Measurements from ENCODE around the gene FYCO1.

FYCO1 gene

DNA sequence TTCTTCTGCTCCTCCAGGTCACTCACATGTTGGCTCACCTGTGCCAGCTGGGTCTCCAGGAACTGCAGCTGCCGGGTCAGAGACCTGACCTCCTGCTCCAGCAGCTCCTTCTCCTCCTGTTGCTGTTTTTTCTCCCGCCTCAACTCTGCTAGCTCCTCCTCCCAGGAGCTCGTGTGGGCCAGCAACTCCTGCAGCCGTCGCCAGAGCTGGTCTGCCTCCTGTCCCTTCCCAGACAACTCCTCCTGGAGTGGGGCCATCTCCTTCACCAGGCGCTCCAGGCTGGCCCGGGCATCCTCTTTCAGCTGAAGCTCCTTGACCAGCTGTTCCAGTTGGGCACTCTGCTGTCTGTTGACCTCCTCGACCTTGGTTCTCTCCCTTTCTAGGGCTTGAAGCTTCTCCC is 27.9 kb downstream of the FYCO1 start:
- H3K4me3 ChIP-seq (ENCODE audit: low read depth, low read length), result no peak overlapping the region
- H3K79me2 ChIP-seq, result no peaks in the 10 kb centered on the region
- H2AFZ ChIP-seq, result no peak overlapping the region
- H3K27me3 ChIP-seq (ENCODE audit: control insufficient read depth, insufficient read depth, low read length), result no peaks in the 10 kb centered on the region
- H3K4me2 ChIP-seq (ENCODE audit: low read length), result no peak overlapping the region
- H3K27ac ChIP-seq, result no peak overlapping the region
- no peak overlapping the region for H3K9ac ChIP-seq
- no peaks in the 10 kb centered on the region for H3K36me3 ChIP-seq (ENCODE audit: control insufficient read depth, insufficient read depth, low read length)
- no peaks in the 10 kb centered on the region for H3K4me1 ChIP-seq
- TF ChIP-seq, protein P1, sequence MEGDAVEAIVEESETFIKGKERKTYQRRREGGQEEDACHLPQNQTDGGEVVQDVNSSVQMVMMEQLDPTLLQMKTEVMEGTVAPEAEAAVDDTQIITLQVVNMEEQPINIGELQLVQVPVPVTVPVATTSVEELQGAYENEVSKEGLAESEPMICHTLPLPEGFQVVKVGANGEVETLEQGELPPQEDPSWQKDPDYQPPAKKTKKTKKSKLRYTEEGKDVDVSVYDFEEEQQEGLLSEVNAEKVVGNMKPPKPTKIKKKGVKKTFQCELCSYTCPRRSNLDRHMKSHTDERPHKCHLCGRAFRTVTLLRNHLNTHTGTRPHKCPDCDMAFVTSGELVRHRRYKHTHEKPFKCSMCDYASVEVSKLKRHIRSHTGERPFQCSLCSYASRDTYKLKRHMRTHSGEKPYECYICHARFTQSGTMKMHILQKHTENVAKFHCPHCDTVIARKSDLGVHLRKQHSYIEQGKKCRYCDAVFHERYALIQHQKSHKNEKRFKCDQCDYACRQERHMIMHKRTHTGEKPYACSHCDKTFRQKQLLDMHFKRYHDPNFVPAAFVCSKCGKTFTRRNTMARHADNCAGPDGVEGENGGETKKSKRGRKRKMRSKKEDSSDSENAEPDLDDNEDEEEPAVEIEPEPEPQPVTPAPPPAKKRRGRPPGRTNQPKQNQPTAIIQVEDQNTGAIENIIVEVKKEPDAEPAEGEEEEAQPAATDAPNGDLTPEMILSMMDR (IDR thresholded peaks at IDR 0.05), result no peak
- no peaks in the 10 kb centered on the region for H3K9me3 ChIP-seq (ENCODE audit: control insufficient read depth, low read length)

DNA sequence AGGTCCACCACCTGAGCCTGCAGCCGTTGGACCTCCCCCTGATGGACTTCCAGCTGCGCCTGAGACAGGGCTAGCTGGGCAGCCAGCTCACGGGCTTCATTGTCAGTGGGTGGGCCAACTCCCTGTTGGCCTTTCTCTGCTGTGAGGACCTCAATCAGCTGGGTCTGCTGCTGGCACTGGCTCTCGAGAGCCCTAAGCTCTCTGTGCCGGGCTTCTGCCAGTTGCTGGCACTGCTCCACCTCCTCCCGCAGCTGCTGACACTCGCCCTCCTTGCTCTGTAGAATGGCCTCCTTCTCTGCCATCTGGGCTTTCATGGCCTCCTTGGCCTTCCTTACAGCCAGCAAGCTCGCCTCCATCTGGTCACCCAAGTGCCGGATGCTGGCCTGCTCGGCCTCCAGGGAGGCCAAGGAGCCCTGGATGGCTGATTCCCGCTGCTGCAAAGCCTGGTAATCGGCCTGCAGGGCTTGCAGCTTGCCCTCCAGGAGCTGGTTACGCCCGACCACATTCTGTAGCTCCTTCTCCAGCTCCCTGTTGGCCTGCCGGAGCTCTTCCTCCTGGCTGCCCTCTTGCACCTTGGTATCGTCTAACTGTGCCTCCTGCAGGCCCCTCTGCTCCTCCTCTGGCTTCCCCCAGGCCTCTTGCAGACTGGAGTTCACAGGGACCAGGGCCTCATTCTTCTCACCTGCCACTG is 28.5 kb downstream of the FYCO1 start:
- H3K9ac ChIP-seq, result no peak overlapping the region

DNA sequence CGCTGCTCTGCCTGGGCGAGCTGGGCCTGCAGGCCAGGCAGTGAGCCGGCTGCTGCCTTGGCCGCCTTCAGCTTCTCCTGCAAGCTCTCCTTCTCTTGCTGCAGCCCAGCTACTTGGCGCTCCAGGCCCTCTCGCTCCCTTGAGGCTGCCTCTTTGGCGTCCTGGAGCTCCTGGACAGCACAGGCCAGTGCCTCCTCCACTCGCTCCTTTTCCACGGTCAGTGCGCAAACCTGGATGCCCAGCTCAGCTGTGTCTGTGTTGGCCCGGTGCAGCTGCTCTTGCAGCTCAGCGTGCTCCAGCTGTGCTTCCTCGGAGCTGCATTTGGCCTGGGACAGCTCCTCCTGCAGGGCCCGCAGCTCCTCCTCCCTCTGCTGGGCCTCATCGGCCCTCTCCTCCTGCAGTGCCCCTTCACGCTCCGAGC is 29.2 kb downstream of the FYCO1 start:
- TF ChIP-seq, protein P1 (IDR thresholded peaks at IDR 0.05), result no peak
- no peaks in the 10 kb centered on the region for H3K27me3 ChIP-seq (ENCODE audit: control insufficient read depth, insufficient read depth, low read length)
- no peaks in the 10 kb centered on the region for H3K36me3 ChIP-seq (ENCODE audit: control insufficient read depth, insufficient read depth, low read length)
- H3K79me2 ChIP-seq, result no peaks in the 10 kb centered on the region
- H3K4me3 ChIP-seq (ENCODE audit: low read depth, low read length), result no peak overlapping the region
- H3K27ac ChIP-seq, result no peak overlapping the region
- H2AFZ ChIP-seq, result no peak overlapping the region
- H3K9me3 ChIP-seq (ENCODE audit: control insufficient read depth, low read length), result no peaks in the 10 kb centered on the region
- no peak overlapping the region for H3K4me2 ChIP-seq (ENCODE audit: low read length)
- no peak overlapping the region for H3K9ac ChIP-seq
- no peaks in the 10 kb centered on the region for H3K4me1 ChIP-seq

More for the DNA sequence above, 28.5 kb downstream of the FYCO1 start:
- no peaks in the 10 kb centered on the region for H3K27me3 ChIP-seq (ENCODE audit: control insufficient read depth, insufficient read depth, low read length)
- no peaks in the 10 kb centered on the region for H3K4me1 ChIP-seq
- H3K4me3 ChIP-seq (ENCODE audit: low read depth, low read length), result no peak overlapping the region
- H3K4me2 ChIP-seq (ENCODE audit: low read length), result no peak overlapping the region
- no peaks in the 10 kb centered on the region for H3K9me3 ChIP-seq (ENCODE audit: control insufficient read depth, low read length)
- H2AFZ ChIP-seq, result no peak overlapping the region
- no peaks in the 10 kb centered on the region for H3K79me2 ChIP-seq
- no peaks in the 10 kb centered on the region for H3K36me3 ChIP-seq (ENCODE audit: control insufficient read depth, insufficient read depth, low read length)
- TF ChIP-seq, protein P1 (IDR thresholded peaks at IDR 0.05), result no peak
- H3K27ac ChIP-seq, result no peak overlapping the region

DNA sequence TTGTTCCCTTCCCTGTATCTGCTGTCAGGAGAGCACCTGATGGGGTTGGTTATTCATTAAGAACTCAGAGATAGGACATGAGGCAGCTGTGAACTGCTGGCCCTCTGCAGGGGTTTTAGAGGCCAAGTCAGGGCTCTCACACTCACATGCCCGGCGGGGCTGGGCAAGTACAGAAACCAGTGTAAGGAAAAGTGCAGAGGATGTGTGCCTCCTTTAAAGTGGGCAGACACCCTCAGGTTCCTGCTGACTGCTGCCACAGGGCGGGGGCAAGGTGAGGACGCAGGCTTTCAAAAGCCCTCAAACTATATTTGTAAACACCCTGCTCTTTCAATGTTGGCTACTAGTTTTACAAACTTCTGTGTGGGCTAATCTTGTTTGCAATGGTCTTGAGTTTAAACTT is 30.0 kb downstream of the FYCO1 start:
- Histone ChIP-seq H3K4me1 (no peaks in the 10 kb centered on the region), H3K27ac (no peak overlapping the region), H3K9me3 (ENCODE audit: control insufficient read depth, low read length) (no peaks in the 10 kb centered on the region), H3K36me3 (ENCODE audit: control insufficient read depth, insufficient read depth, low read length) (no peaks in the 10 kb centered on the region), H3K27me3 (ENCODE audit: control insufficient read depth, insufficient read depth, low read length) (no peaks in the 10 kb centered on the region), H3K4me2 (ENCODE audit: low read length) (no peak overlapping the region), H3K79me2 (no peaks in the 10 kb centered on the region), H2AFZ (no peak overlapping the region), H3K4me3 (ENCODE audit: low read depth, low read length) (no peak overlapping the region), H3K9ac (no peak overlapping the region)
- TF ChIP-seq, protein P1 (IDR thresholded peaks at IDR 0.05), result no peak

DNA sequence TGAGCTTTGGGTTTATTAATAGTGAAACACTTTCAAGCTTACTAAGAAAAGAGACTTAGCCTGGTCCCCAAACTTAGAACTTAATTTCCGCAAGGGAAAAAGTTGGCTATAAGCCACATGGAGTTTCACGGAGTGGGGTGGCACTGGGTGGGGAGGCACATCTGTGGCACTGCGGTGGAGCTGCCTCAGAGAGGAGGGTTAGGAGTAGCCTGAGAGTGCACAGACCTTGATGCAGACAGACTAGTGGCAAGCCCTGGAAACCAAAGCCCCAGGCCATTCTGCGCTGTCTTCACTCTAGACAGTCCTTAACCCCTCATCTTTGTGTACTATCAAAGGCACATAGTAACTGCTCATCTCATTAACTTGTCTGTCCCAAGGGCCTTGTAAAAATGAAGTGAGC is 30.4 kb downstream of the FYCO1 start:
- Histone ChIP-seq H3K4me2 (ENCODE audit: low read length) (no peak overlapping the region), H3K27ac (no peak overlapping the region), H2AFZ (no peak overlapping the region), H3K36me3 (ENCODE audit: control insufficient read depth, insufficient read depth, low read length) (no peaks in the 10 kb centered on the region), H3K9me3 (ENCODE audit: control insufficient read depth, low read length) (no peaks in the 10 kb centered on the region), H3K27me3 (ENCODE audit: control insufficient read depth, insufficient read depth, low read length) (no peaks in the 10 kb centered on the region), H3K4me3 (ENCODE audit: low read depth, low read length) (no peak overlapping the region), H3K9ac (no peak overlapping the region), H3K79me2 (no peaks in the 10 kb centered on the region), H3K4me1 (no peaks in the 10 kb centered on the region)
- TF ChIP-seq, protein P1 (IDR thresholded peaks at IDR 0.05), result no peak

All from parathyroid adenoma (tissue), 2 donors.